ENCODE measurements around the gene SFXN5. TPM values are rescaled to one million over a fixed set of nuclear protein-coding genes. Genes with fewer than 3 reads are reported as not detected.
A peak's percentile ranks its signal among the peaks of the same experiment; 100 is the strongest.

The SFXN5 gene
- polyA plus RNA-seq, 1 donor: 6.4 TPM

DNA sequence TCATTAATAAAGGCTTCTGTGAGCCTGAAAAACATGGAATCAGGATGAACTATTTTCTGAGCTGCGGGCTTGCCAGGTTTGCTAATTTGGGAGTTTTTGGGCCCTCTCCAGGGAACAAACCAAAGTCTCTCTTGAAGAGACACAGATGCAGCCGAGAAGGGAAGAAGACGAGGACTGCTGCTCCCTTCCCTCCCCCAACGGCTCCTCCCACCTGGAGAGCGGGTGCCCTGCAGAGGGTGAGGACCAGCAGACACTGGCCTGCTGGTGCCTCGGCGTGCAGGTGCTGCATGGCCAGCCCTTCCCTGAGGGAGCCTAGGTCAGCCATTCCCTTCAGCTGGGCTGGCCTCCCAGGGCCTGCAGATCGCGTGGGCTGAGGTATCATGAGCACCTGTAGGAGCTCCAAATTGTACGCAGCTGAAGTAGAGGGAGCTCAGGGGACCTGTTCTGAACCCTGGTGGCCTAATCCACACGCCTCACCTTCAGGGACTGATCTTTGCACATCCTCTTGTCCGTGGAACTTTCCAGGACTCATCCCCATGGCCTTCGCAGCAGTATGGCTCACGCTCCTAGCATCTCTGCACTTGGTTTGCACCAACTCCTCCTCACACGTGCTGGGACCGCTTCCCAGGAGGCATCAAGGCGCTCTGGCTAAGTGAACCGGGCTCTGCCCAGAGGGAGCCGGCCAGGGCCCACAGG lies 134.7 kb downstream of the SFXN5 start:
- no peak for DNase-seq

DNA sequence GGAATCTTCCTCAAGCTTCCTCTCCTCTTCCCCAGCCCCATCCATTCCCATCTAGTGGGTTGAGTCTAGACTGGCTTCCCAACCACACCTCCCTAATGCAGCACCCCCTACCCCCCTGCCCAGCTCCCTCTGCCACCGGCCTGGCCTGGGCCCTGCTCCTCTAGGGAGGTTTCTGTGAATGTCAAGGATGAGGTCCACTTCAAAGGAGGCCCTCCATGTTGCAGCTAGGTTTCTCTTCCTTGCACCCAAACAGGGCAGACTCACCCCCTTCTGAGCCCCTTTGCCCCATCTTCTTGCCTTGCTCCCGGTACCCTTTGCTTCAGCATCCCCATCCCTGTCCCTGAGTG lies 135.9 kb downstream of the SFXN5 start:
- DNase-seq: no peak

DNA sequence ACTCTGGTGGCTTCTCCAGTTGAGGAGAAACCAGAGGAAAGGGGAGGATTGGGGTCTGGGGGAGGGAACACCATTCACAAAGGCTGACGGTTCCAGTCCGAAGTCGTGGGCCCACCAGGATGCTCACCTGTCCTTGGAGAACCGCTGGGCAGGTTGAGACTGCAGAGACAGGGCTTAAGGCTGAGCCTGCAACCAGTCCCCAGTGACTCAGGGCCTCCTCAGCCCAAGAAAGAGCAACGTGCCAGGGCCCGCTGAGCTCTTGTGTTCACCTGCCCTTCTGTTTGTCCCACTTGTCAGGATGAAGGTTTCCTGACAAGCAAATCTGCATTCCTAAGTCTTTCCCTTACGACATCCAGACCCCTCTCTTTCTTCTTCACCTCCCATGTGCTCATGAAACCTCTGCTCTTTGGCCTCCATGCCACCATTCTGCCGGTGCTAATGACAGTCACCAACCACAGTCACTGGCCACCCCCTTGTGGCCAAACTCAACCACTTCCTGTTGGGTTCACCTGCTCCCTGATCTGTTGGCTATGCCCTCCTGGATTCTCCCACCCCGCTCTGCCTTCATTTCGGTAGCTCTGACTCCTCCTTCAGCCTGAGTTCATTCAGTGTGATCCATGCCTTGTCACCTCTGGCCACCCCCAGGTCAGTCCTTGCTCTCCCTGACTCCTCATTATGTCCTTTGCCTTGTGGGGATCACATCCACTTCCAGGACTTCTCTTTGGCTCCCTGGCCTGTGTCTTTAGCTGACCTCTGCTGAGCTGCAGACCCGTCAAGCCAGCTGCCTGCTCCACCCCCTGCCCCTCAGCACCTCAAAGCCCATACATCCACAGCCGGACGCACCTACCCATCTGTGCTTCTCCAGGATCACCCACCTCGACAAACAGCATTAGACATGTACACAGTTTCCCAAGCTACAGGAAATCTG lies 136.6 kb downstream of the SFXN5 start:
- DNase-seq: no peak

DNA sequence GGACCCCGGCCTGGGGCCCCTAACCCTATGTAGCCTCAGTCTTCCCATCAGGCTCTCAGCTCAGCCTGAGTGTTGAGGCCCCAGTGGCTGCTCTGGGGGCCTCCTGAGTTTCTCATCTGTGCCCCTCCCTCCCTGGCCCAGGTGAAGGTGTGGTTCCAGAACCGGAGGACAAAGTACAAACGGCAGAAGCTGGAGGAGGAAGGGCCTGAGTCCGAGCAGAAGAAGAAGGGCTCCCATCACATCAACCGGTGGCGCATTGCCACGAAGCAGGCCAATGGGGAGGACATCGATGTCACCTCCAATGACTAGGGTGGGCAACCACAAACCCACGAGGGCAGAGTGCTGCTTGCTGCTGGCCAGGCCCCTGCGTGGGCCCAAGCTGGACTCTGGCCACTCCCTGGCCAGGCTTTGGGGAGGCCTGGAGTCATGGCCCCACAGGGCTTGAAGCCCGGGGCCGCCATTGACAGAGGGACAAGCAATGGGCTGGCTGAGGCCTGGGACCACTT lies 137.8 kb downstream of the SFXN5 start:
- DNase-seq: no peak

DNA sequence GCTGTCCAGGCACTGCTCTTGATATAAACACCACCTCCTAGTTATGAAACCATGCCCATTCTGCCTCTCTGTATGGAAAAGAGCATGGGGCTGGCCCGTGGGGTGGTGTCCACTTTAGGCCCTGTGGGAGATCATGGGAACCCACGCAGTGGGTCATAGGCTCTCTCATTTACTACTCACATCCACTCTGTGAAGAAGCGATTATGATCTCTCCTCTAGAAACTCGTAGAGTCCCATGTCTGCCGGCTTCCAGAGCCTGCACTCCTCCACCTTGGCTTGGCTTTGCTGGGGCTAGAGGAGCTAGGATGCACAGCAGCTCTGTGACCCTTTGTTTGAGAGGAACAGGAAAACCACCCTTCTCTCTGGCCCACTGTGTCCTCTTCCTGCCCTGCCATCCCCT lies 138.3 kb downstream of the SFXN5 start:
- DNase-seq: no peak

DNA sequence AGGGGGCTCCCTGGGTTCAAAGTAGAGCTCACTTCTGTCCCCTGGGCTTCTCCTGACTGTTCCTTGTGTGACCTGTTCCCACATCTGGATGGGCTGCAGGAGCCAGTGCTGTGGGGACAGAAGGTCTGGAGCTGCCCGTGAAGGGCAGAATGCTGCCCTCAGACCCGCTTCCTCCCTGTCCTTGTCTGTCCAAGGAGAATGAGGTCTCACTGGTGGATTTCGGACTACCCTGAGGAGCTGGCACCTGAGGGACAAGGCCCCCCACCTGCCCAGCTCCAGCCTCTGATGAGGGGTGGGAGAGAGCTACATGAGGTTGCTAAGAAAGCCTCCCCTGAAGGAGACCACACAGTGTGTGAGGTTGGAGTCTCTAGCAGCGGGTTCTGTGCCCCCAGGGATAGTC lies 138.7 kb downstream of the SFXN5 start:
- DNase-seq: no peak

DNA sequence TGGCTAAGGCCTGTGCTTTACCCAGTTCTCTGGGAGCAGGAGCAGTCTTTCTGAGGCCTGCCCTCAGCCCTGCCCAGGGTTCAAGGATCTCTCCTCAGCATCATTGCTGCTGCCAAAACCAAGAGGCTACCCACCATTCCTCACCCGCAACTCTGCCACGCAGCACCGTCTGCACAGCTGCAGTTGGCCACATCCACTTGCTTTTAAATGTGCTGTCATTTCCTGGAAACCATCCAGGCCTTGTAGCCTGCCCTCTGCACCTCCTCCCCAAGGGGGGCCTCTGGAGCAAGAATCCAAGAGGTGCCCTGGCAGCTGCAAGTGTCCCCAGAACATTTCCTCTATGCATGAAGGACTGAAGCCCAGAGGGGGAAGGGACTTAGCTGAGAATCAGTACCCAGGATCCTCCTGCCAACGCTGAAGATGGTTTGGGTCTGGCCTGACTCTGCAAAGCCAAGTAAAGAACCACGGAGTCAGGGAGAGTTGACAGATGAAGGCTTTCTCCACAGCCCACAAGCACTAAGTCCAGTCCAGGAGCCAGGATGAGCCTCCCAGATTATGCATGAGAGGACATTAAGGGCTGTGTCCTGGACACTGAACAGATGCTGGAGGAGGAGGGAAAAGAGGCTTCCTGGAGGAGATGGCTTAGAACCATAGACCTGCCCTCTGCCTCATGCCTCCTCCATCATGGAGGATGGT lies 139.3 kb downstream of the SFXN5 start:
- DNase-seq: no peak

DNA sequence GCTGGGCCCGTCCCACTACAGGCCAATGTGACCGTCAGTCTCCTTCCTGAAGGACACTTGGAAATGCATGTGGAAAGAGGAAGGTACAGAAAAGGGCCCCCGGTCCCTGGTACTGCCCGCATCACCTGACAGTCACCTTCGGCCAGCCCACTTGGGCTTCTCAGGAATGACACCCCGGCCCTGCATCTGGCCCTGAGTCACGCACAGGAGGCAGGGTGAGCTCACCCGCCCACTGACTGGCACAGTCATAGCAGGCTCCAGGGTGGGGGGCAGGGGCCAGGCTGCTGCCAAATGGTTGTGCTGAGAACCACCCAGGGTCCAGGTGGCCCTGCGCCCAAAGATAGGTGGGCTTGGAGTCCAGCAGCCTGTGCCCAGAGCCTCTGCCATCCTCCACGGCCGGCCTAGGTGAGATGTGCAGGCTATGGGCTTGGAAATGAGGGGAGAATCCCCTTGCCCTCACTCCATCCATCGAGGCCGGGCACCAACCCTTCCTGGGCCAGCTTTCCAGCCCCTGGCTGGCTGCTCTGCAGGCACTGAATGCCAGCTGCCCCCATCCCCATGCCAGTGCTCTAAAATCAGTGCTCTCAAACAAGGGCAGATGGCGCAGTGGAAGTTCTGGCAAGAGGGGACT lies 140.1 kb downstream of the SFXN5 start:
- no peak for DNase-seq

DNA sequence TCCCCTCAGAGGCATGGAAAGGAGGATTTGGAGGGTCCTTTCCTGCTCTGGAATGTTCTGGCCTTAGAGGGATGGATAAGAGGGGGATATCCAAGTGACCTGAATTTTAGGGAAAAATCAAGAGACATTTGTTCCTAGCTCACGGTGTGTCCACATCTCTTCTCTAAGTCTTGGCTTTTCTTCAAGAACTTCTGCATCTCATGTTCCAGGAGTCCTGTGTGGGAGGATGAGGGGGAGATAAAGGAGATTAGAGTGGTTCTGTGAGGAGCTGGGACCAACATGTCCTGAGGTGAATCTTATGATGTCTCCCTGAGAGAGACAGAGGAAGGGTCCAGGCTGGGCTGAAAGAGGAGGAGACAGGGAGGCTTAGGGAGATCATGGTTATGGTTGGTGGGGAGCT lies 142.5 kb downstream of the SFXN5 start:
- DNase-seq: no peak

DNA sequence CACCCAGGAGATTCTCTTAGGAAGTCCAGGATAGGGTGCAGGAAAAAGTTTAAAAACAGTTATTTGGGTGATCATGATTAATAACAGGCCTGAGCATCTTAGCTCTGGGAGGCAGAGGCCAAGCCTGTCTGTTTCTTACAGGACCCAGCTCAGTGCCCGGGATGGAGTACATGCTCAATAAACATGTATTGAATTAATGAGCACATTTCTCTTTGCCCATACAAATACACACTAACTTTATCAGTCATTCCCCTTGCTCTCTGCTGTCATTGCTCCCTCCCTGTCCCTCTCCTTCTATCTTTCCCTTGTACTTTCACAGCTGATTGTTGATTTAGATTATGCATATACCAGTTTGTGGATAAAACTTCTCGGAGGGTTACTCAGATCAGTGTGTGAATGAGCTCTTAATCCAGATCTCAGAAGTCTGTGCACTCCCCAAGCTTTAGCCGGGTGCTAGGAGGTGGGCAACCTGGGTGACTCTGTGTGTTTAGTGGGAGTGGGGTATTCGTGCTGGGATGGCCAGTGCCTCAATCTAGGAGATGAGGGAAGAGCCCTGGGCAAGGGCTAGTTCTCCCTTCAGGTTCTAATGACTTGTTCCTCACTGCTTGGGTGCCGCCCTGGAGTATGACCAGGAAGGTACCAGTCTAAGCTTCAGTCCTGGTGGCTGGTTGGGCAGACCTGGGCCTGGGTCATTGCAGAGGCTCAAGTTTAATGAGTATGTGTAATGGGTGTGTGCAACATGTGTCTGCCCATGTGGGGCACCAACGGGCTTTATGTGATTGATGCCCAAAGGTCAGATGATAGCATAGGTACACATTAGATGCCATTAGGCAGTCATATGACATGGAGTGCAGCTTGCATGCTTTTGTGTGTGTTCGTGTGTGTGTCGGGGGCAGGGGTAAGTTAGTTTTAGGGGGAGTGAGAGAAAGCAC lies 143.6 kb downstream of the SFXN5 start:
- DNase-seq: no peak

DNA sequence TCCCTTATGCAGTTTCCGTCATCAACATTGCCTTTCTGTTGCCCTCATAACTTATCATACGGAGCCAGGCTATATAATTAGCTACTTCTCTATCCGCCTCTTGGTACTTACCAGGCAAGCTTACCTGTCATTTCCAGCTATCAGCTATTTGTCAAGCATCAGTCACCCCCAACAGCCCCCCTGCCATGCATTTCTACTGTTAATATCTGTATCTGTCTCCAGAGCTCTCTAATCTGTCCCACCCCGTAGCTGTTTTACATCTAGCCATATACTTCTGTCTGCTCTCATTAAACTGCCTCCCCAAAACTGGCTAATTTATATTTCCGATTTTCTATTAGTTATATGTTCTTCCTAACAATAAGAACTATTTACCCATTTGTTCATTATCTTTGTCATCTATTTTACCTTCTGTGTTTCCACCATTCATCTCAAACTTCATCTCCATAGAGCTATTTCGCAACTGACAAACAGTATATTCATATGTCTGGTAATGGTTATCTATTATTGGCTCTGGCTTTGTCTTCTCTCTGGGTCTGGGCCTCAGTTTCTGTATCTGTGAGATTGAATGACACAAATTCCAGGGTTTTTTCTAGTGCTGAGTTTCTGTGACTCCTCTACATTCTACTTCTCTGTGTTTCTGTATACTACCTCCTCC lies 144.6 kb downstream of the SFXN5 start:
- DNase-seq: no peak

DNA sequence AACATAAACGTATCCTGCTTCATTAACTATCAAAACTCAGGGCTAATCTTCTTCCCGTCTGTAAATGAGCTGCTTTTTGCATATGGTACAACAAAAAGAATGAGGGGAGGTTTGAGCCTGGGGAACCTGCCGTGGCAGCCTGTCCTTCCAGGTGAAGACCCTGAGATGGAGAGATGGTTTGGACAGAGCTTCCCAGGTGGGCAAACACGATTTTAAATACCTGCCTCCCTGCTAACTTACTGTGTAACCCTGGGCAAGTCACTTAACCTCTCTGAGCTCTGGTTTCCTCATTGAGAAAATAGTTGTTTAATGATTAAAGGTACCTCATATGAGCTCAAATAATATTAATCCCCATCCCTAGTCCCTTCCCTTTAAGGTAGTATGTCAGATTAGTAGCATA lies 145.1 kb downstream of the SFXN5 start:
- DNase-seq: no peak

DNA sequence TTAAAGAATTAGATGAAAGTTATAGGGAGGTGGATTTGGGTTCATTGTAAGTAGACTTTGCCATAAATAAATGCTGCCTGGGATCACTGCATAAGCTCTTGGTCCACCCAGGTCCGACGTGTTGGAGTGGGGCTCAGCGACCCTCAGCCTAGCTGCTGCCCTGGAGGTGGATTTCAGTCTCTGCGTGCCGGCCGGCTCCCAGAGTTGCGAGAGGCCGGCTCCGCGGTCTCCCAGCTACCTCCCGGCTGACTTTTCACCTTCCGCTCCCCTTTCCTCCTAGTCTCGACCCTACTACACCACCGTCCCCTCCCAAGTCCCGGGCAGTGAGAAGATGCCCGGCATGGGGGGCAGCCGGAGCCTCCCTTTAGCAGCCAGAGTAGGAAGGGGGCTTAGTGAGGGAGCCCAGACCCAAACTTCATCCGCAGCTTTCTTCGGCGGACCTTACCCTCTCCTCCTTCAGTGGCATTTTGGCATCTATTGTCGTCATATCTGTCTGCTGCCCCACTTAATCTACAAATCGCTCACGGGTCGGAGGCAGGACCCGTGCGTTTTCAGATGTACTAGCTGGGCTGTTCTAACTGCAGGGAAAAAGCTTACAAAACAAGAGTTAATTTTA lies 146.1 kb downstream of the SFXN5 start:
- DNase-seq: no peak

DNA sequence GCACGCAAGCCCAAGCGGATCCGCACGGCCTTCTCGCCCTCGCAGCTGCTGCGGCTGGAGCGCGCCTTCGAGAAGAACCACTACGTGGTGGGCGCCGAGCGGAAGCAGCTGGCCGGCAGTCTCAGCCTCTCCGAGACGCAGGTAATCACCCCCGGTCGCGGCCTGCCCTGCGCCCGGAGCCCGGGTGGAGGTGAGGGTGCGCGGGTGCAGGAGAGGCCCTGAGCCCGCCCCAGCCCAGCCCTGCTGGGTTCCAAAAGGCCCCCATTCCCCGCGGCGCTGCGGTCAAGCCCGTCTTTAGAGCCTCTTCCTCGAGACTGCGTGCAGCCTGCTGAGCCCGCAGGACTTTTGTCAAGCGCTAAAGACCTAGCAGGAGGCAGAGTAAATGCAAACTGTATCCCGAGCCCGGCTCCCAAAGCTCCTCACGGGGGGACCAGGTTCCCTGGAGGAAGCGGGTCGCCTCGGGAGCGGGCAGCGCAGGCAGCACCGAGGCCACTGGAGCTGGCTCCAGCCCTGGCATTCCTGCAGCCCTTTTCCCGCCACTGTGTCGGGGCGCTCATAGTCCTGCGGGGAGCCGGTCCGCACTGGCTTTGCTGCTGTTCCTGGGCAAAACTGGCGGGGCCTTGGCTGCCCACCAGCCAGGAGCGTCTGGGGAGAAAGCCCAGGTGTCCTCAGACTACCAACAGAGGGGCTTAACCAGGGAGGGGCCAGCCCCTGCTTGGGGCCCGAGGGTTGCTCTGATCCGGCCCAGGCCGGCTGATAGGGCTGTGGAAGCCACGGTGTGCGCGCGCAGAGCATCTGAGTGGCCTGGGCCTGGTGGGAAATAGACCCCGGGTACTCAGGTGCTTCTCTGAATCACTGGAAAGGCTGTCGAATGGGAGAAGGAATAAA lies 146.9 kb downstream of the SFXN5 start:
- no peak for DNase-seq

DNA sequence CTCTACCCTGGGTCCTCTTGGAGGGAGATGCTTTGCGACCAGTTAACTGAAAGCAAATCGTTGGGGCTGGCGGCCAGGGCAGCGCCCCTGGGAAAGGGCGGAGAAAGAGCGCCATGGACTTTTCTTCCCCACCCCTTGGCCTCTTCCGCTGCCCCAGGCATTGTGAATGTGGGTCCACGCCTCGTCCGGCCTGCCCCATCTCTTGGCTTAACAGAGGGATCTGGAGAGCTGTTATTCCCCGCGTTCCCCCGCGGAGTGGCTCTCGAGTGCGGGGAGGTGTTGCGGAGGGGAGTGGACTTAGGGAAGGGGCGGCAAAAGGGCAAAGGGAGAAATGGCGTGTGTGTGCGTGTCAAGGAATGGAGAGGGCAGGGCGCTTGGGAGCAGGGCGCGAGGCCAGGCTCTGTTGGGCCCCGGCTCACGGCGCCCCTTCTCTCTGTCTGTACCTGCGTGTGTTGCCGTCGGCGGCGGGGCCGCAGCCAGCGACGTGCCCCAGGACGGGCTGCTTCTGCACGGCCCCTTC lies 147.6 kb downstream of the SFXN5 start:
- no peak for DNase-seq

DNA sequence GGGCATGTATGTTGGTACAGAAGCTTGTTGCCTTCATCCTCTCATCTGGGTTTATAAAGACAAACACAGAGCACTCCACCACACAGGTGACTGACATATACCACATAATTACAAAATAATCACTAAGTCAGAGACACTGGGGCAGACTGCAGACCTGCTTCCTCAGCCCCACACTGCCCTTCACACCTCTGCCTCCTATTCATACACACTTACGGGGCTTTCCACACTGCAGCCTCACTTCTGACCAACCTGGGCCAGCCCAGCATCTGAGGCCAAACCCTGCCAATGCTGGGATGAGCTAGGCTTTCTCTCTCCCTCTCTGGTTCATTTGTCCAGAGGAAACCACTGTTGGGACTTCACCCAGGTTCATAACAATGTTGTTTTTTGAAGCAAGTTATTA lies 149.7 kb downstream of the SFXN5 start:
- no peak for DNase-seq

DNA sequence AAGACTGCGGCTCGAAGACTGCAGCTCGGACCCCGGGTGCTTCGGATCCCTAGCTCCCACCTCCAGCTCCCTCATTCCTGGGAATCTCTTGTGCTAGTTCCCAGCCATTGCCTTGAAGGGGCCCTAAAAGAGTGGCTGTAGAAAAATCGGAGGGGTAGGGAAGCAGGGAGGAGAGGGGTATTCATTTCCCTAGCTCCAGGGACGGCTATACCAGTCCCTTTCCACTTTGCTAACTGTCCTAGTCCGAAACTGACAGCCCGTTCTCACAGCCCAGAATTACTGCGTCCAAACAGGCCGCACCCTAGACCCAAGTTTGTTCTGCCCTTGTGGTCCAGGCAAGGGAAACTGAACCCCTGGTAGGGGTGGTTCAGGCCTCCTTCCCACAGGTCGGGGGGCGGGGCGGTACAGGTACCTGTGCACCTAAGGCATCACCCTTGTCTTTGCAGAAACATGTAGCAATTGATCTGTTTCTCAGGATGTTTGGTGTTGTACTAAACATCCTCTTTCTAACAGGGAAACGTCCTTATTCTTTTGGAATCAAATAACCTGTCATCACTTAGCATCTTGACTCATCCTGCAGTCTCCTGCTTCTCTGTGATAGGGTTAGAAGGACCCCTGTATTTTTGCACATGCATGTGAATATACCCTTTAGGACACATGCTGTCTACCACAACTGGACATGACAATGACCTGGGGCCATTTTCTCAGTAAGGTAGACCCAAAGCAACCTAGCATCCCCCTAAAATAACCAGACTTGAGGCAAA lies 150.2 kb downstream of the SFXN5 start:
- DNase-seq: no peak

DNA sequence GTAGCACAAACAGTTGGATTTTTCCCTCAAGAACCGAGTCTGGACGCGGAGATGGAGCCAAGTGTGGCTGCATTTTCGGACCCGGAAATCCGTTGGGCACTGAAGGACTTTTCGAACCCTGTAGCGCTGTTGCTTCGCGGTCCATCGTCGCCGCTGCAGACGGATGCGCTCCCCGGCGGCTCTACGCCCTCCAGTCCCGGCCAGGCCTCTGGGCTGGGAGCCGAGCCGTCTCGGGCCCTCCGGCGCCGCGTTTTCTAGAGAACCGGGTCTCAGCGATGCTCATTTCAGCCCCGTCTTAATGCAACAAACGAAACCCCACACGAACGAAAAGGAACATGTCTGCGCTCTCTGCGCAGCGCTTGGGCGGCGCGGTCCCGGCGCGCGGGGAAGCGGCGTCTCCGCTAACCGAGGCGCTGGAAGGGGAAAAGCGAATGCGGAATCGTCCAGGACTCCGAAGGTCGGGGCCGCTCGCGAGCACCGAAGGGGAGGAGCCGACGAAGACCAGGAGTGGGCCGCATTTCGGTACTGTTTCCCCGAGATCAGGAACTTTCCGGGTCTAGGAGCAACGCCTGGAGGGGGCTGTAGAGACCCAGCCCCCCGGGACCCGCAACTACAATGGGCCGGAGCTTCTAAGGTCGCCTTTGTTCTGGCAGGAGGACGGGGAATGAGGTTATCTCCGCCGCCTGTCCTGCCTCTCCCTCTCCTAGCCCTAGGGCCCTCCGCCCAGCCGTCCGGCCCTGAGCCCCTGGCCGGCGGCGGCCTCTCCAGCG lies 151.0 kb downstream of the SFXN5 start:
- peak; percentile 37 for DNase-seq
